Activated CD4-positive, alpha-beta T cell treated with anti-CD3 and anti-CD28 coated beads for 1 hour (primary cell): Measurements from ENCODE around the gene RARRES2.

Source experiments
- DNase-seq: peaks from one replicate; pipeline ENCODE4 v3.0.0-alpha.2; 2020

Gene RARRES2

DNA sequence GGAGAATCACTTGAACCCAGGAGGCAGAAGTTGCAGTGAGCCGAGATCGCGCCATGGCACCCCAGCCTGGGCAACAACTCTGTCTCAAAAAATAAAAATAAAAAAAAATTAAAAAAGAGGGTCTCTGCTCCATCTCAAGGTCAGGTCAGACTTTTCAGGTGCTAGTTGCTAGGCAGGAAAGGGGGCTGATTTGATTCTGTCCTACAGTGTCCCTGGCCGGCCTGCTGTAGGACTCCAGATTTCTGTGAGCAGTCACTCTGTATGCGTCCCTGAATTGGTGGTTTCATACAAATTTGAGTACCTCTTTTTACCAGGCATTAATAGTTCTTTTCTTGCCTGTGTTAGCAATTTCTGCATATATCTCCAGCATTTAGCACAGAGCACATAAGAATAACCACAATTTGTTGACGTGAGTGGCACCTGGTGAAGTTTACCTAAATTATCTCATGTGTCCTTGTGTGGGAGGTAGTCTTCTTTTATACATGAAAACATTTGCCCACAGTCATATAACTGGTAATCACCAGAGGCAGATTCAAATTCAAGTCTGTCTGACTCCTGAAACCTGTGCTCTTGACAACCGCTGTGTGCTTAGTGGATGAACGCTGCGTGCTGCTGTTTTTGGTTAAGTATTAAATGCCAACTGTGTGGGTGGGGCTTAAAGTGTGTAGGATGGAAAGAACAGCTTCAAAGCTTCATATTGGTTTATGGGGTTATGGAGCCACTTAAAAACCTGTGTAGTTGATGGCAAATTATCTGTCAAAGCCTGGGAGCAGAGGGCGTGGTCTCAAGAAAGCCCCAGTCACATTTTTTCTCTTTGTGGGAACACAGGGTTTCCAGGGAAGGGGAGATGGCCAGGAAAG is 34.5 kb upstream of the RARRES2 start:
- no peak for DNase-seq

GRCh38 chr7:150374472-150374871 is 33.0 kb upstream of the RARRES2 start:
- DNase-seq = no peak

DNA sequence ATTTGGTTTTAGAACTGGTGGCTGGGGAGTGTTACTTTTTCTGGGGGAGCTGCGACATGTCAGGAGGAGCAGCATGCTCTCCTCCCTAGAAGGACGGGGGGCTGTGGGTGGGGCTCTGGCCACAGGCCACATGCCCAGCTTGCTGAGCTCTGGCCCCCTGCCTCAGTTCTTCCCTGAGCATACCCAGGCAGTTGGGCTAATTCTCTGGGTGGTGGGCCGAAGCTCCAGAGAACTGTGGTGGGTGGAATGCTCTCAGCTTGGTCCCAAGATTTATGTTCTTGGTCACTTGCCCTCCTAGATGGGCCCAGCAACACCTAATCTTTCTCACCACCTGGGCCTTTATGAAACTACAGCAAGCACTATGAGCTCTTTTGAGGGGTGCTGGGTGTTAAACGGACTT is 32.6 kb upstream of the RARRES2 start:
- DNase-seq = no peak

DNA sequence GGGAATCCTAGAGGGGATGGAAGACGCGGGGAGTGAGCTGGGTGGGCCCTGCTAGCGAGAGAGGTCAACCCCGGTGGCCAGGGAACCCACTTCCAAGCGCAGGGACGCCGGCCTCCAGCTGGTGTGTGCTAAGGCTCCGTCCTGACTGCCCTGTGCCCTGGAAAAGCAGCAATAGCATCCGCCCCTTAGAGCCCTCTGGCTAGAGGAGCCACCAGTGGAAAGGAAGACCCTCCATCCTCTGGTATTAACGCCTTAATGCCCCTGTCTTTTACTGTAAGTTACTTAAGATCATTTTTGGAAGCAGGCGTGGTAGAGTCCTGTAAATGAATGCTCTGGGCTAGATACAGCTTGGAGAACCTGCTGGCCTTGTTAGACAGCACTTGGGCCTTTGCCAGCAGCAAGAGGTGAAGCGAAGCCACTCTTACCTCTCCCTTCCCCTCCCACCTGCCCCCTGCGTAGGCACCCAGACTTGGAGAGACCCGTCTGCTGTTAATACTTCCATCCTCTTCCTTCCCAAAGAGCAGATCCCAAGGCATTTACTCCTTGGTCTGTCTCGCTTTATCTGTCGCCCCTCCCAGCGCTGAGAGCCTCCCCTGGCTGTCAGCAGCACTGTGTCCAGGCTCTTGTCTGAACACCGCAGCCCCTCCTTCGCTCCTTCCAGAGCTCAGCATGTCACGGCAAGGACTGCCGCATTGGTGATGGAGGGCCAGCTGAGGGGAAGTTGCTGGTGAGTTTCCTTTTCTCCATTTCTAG is 31.8 kb upstream of the RARRES2 start:
- no peak for DNase-seq

DNA sequence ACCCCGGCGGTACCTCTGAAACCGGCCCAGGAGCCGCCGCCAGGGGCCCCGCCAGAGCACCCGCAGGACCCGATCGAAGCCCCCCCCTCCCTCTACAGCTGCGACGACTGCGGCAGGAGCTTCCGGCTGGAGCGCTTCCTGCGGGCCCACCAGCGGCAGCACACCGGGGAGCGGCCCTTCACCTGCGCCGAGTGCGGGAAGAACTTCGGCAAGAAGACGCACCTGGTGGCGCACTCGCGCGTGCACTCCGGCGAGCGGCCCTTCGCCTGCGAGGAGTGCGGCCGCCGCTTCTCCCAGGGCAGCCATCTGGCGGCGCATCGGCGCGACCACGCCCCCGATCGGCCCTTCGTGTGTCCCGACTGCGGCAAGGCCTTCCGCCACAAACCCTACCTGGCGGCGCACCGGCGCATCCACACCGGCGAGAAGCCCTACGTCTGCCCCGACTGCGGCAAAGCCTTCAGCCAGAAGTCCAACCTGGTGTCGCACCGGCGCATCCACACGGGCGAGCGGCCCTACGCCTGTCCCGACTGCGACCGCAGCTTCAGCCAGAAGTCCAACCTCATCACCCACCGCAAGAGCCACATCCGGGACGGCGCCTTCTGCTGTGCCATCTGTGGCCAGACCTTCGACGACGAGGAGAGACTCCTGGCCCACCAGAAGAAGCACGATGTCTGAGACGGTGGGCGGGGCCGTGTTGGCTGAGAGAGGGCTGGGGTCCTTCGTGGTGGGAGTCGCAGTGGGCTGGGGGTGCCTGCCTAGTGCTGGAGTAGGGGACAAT is 31.0 kb upstream of the RARRES2 start:
- DNase-seq = no peak

GRCh38 chr7:150371996-150372270 is 30.5 kb upstream of the RARRES2 start:
- no peak for DNase-seq

DNA sequence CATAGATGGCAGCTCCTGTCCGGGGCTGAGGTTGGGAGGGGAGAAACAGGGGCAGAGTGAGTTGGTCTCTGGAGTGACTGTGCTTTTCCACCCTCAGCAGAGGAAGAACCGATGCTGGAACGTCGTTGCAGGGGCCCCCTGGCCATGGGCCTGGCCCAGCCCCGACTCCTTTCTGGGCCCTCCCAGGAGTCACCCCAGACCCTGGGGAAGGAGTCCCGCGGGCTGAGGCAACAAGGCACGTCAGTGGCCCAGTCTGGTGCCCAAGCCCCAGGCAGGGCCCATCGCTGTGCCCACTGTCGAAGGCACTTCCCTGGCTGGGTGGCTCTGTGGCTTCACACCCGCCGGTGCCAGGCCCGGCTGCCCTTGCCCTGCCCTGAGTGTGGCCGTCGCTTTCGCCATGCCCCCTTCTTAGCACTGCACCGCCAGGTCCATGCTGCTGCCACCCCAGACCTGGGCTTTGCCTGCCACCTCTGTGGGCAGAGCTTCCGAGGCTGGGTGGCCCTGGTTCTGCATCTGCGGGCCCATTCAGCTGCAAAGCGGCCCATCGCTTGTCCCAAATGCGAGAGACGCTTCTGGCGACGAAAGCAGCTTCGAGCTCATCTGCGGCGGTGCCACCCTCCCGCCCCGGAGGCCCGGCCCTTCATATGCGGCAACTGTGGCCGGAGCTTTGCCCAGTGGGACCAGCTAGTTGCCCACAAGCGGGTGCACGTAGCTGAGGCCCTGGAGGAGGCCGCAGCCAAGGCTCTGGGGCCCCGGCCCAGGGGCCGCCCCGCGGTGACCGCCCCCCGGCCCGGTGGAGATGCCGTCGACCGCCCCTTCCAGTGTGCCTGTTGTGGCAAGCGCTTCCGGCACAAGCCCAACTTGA is 29.9 kb upstream of the RARRES2 start:
- no peak for DNase-seq

GRCh38 chr7:150370612-150371071 is 29.2 kb upstream of the RARRES2 start:
- DNase-seq = no peak

DNA sequence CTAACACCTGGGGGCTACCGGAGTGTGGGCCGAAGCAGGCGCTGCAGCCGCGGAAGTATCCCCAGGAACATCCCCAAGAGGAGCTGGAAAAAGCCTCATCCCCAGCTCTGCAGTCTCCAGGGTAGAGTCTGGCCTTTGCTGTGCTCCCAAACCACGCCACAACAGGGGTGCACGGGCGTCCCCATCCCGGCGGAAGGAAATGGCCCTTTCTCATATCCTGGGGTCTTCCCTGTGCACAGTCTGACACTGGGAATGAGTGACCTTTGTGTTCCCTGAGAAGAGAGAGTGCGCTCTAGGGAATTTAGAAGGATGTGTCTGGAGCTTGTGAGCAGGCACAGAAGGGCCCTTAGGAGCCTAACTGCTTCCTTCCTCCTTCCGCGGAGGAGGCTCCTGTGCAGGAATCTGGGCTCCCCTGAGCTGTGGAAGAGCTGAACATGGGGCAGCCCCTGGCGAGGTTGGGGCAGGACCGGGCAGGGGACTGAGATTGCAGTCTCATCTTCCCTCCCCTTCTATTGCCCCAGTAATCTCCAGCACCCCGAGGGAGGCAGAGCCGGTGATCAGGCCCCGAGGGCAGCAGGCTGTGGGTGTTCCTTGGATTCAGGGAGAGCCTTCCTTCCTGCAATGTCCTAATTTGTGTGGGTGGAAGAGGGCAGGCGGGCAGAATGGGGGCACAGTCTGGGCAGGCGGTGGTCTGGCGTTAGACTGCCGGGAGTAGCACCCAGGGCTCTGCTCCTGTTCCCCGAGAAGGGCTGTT is 28.5 kb upstream of the RARRES2 start:
- no peak for DNase-seq

- peak; percentile 53 for DNase-seq
Measured at GRCh38 chr7:150368884-150369747, 27.7 kb upstream of the RARRES2 start.

DNA sequence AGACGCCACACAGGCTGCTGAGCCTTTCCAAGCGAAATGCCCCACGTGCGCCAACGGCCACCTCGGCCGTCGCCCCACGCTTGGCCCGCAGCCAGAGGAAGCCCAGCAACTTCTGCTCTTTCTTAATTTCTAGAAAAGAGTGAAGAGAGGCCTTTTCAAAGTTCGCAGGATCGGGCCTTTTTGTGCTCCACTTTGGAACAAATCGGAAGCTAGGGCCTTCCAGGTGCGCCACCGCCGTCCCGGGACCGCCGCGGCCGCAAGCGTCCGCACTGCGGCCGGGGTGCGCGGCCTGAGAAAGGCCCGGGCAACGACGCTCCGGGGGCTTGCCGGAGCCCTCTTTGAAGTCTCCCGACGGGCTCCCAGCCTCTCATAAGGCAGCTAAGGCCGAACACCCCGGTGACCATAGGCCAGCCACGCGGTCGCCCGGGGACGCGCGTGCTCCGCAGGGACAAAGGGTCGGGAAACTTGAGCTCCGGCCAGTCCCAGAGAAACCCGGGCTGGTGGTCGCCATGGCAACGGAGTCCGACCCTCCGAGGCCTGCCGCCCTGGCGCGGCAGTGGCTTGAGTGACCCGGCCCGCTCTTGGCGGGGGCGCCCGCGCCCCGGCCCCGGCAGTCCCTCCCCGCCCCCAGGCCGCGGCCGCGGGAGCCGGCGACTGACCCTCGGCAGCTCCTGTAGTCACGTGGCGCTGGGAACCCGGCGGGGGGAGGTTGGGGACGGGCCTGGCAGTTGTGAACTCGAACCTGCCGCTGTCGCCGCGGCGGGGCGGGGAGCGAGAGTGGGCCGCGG is 26.9 kb upstream of the RARRES2 start, which contains the start of gene REPIN1:
REPIN1 (plus strand) TSS at position 727 of the 788 bp plus-strand sequence. CDS start 890 bp downstream, outside the sequence.
- DNase-seq = peak; percentile 64

- DNase-seq = no peak
Measured at GRCh38 chr7:150367677-150368095, 26.3 kb upstream of the RARRES2 start.

DNA sequence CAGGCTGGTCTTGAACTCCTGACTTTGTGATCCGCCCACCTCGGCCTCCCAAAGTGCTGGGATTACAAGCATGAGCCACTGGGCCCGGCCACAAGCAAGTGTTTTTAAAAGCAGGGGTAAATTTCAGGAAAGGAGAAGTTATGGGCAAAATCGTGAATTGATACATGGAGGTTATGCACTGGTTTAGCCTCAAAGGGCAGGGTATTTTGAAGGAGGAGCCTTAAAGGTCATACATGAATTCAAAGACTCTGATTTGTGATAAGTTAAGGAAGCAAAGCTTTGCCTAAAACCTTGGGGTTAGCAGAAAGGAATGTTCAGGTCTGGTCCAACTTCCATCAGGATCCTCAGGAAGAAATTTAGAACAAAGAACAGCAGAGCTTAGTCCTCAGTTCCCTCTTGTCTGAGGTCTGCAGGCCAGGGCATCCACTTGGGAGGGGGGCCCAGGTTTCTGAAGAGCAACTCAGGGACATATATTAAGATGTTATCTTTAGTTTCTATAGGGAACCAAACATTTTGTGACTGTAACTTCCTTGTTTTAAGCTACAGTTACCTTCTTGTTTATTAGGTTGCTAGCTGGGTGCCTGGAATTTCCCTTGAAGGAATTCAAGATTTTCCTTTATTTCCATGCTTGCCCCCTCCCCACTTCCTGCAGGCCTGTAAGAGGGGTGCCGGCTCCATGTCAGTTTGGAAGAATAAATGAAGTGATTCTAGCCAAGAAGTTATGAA is 24.4 kb upstream of the RARRES2 start:
- DNase-seq = no peak

DNA sequence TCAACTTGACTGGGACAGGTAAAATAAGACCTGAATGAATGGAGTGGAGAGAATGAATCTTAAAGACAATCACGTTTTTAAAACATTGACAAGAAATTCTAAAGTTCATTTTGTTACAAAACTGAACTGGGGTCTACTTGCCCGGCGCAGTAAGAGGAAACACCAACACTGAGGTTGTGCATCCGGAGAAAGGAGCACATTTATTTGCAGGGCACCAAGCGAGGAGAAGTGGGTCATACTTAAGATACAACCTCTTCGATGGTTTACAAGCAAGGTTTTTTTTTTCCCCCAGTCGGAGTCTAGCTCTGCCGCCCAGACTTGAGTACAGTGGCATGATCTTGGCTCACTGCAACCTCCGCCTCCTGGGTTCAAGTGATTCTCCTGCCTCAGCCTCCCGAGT is 23.8 kb upstream of the RARRES2 start:
- no peak for DNase-seq

DNA sequence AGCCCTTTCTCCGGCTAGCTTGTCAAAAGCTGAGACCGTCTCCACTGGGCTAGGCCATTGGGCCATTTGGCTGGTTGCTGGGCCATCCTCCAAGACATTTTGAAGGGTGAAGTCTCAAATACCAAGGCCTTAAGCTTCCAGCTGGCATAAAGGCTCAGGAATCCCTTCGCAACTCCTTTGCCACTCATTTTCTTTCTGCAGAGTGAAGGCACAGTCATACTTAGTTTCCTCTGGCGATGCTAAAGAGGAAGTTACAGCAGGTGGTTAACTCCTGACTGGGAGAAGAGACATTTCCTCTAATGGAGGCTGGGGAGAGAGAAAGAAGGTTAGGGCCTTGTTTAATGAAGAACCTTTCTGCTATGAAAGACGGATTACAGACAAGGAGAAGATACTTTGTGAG is 22.4 kb upstream of the RARRES2 start:
- no peak for DNase-seq

- no peak for DNase-seq
Measured at GRCh38 chr7:150363370-150363769, 21.9 kb upstream of the RARRES2 start.

DNA sequence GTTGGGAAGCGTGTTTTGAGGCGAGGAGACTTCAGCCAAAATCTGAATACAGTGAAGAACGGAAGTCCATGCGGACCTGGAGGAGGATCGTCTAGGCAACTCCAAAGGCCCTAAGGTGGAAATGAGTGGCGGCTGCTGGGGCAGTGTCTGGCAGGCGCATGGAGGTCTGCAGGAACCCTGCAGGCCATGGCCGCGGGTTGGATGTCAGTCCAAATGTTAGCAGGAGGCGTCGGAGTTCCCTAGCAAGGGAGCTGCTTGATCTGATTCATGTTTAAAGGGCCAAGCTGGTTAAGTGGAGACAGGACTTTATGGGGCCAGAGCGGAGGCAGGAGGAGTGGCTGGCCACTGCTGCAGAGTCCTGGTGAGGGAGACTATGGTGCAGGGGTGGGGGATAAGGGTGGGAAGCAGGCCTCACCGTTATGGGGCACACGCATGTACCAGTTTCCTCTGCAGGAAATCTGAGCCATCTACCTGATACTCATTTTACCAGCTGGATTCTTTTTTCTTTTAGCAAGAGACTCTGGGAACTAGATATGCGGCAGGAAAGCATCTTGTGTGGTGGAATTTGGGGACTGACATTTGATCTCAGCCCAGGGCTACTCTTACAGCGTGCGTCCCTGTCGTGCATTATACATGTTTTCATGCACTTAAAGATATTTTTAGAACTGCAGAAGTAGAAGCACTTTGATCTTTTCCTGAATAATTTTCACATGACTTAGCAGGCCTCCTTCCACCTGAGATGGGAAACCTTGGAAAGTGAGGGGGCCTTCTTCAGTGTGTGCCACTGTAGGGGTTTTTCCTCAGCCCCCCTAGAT is 20.6 kb upstream of the RARRES2 start:
- no peak for DNase-seq

DNA sequence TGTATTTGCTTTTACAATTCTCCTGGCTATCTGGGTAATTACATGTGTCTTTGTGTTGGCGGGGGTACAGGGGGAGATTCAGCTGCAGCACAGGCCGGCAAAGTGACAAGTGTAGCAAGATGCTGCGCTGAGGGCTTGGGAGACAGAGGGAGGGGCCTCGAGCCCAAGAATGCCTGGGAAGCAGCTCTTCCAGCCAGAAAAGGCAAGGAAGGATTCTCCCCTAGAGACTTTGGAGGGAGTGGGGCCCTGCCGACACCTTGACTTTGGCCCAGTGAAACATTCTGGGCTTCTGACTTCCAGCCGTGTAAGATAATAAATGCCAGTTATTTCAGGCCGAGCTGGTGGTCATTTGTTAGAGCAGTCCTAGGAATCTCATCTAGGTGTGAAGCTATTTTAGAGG is 20.0 kb upstream of the RARRES2 start:
- no peak for DNase-seq
